ENCODE data around the gene DGLUCY.

DNA sequence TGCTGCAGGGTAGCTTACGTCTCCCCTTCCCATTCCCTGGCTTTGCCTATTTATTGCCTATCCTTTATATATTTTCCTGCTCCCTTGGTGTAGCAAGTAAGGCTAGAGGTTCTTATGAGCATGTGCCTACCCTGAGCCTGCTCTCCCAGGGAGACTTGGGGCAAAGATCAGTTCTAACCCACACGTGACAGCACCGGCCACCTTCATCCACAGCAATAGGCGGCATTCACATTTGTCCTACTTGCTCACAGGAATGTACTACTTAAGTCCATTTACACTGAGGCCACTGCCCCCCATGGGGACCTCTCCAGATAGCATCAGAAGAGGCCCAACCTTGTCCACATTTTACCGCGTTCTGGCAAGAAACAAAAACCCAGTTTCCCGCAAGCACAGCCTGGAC, 122.0 kb downstream of the DGLUCY start:
- TF ChIP-seq, protein P1, sequence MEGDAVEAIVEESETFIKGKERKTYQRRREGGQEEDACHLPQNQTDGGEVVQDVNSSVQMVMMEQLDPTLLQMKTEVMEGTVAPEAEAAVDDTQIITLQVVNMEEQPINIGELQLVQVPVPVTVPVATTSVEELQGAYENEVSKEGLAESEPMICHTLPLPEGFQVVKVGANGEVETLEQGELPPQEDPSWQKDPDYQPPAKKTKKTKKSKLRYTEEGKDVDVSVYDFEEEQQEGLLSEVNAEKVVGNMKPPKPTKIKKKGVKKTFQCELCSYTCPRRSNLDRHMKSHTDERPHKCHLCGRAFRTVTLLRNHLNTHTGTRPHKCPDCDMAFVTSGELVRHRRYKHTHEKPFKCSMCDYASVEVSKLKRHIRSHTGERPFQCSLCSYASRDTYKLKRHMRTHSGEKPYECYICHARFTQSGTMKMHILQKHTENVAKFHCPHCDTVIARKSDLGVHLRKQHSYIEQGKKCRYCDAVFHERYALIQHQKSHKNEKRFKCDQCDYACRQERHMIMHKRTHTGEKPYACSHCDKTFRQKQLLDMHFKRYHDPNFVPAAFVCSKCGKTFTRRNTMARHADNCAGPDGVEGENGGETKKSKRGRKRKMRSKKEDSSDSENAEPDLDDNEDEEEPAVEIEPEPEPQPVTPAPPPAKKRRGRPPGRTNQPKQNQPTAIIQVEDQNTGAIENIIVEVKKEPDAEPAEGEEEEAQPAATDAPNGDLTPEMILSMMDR (IDR thresholded peaks at IDR 0.05; ENCODE audit: low read depth, low read length, poor library complexity, severe bottlenecking), result no peak
- TF ChIP-seq EZH2phosphoT487 (IDR thresholded peaks at IDR 0.05; ENCODE audit: borderline replicate concordance, low read length), result no peak
